ENCODE data around the gene DCLRE1B. TPM values are rescaled to one million over a fixed set of nuclear protein-coding genes. Genes with fewer than 3 reads are reported as not detected.

Gene DCLRE1B
- total RNA-seq, 4 donors from 2014 or later: 1.4 to 3.3 (median 1.7) TPM

GRCh38 chr1:113898241-113898814, 6.8 kb upstream of the DCLRE1B start:
- Histone ChIP-seq H3K36me3 (peaks cover 0 to 84% of the 10 kb centered on the region in 2 donors), H3K4me3 (no peak overlapping the region), H3K27ac (no peak overlapping the region), H3K9me3 (no peaks in the 10 kb centered on the region), H3K27me3 (no peaks in the 10 kb centered on the region), H3K4me1 (peaks cover 3 to 4% of the 10 kb centered on the region in 2 donors)
- TF ChIP-seq POLR2A (IDR thresholded peaks at IDR 0.05): no peak
- no peak for TF ChIP-seq CTCF (IDR thresholded peaks at IDR 0.05 in 4 of 5, conservative IDR thresholded peaks at IDR 0.05 in 1 of 5)
- intact Hi-C loops (cut with DNase I; ENCODE audit: low total_unique reads) (no loop called here), in situ Hi-C loops (cut with MboI; ENCODE audit: low sequenced_read_pairs in 4 of 4) (no loop called here)
- ATAC-seq: no peak
- no peak for DNase-seq

- no peak for ATAC-seq
These were observed 6.0 kb upstream of the DCLRE1B start for GRCh38 chr1:113899111-113899510.

GRCh38 chr1:113901191-113901590, 3.9 kb upstream of the DCLRE1B start:
- Histone ChIP-seq H3K4me1 (peaks cover 18 to 21% of the 10 kb centered on the region in 2 donors), H3K36me3 (peaks cover 0 to 60% of the 10 kb centered on the region in 2 donors), H3K27ac (no peak overlapping the region), H3K9me3 (no peaks in the 10 kb centered on the region), H3K27me3 (no peaks in the 10 kb centered on the region), H3K4me3 (no peak overlapping the region)
- DNase-seq (no peak), ATAC-seq (no peak)
- in situ Hi-C loops (cut with MboI; ENCODE audit: low sequenced_read_pairs in 4 of 4): loop anchor here (5.0 to 25.0 kb wide), 5 partner anchors 66 to 1289 kb away; partner anchors contain the start of genes CAPZA1 (in 1 of the 4), MAGI3 (in 1 of the 4), RSBN1 (in 1 of the 4) and ST7L (in 1 of the 4)
- TF ChIP-seq POLR2A (IDR thresholded peaks at IDR 0.05) (no peak), CTCF (IDR thresholded peaks at IDR 0.05 in 4 of 5, conservative IDR thresholded peaks at IDR 0.05 in 1 of 5) (no peak)
- intact Hi-C loops (cut with DNase I; ENCODE audit: low total_unique reads): loop anchor here (5.0 kb wide), 1 partner anchor 771 kb away; the partner anchor contains the start of gene DENND2C

More at GRCh38 chr1:113899111-113899510, 6.0 kb upstream of the DCLRE1B start:
- TF ChIP-seq CTCF (IDR thresholded peaks at IDR 0.05 in 4 of 5, conservative IDR thresholded peaks at IDR 0.05 in 1 of 5): no peak
- no peak for TF ChIP-seq POLR2A (IDR thresholded peaks at IDR 0.05)
- in situ Hi-C loops (cut with MboI; ENCODE audit: low sequenced_read_pairs in 4 of 4) (no loop called here), intact Hi-C loops (cut with DNase I; ENCODE audit: low total_unique reads) (no loop called here)
- Histone ChIP-seq H3K4me1 (peaks cover 11% of the 10 kb centered on the region in 2 donors), H3K4me3 (no peak overlapping the region), H3K27ac (no peak overlapping the region), H3K9me3 (no peaks in the 10 kb centered on the region), H3K36me3 (peaks cover 0 to 80% of the 10 kb centered on the region in 2 donors), H3K27me3 (no peaks in the 10 kb centered on the region)
- DNase-seq: no peak

GRCh38 chr1:113903501-113904292, 1.4 kb upstream of the DCLRE1B start:
- no peak for DNase-seq
- in situ Hi-C loops (cut with MboI; ENCODE audit: low sequenced_read_pairs in 4 of 4) (loop anchor here (5.0 to 25.0 kb wide), 5 partner anchors 69 to 1291 kb away; partner anchors contain the start of genes CAPZA1 (in 1 of the 4), MAGI3 (in 1 of the 4), RSBN1 (in 1 of the 4) and ST7L (in 1 of the 4)), intact Hi-C loops (cut with DNase I; ENCODE audit: low total_unique reads) (loop anchor here (2.0 to 5.0 kb wide), 3 partner anchors 43 to 769 kb away; partner anchors contain the start of genes DENND2C and PHTF1)
- Histone ChIP-seq H3K36me3 (peaks cover 0 to 46% of the 10 kb centered on the region in 2 donors), H3K4me3 (peak overlapping the region; percentile 79 to 88 (median 80)), H3K27me3 (no peaks in the 10 kb centered on the region), H3K4me1 (peaks cover 20 to 22% of the 10 kb centered on the region in 2 donors), H3K27ac (peak overlapping the region; percentile 90 to 91 (median 90)), H3K9me3 (no peaks in the 10 kb centered on the region)
- no peak for ATAC-seq
- no peak for TF ChIP-seq POLR2A (IDR thresholded peaks at IDR 0.05)
- TF ChIP-seq CTCF (IDR thresholded peaks at IDR 0.05 in 4 of 5, conservative IDR thresholded peaks at IDR 0.05 in 1 of 5): no peak
